ENCODE results near the gene GBP3. TPM values are rescaled to one million over a fixed set of nuclear protein-coding genes. Genes with fewer than 3 reads are reported as not detected.

GBP3 gene
- total and polyA plus RNA-seq, 2 experiments from 2014 or later: 0.13 TPM; not detected in 1

DNA sequence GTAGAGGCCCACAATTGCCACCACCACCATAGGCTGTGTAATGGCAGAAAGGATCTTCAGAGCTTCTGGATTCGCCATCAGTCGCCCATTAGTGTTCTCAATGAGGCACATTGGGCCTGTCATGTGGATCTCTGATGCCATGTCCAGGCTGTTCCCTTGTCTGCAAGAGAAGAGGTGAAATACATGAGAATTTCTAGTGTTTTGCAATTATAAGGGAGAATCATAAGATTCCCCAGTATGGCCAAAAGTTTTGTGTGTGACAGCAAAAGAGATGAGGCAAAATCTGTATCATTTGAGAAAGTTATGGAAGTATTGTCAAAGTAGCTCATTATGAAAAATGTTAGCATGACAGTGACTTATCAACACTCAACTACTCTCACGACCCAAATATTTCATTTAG, 40.4 kb upstream of the GBP3 start:
- TF ChIP-seq CREB1 (CRISPR knock-in tag; IDR thresholded peaks at IDR 0.05; ENCODE audit: low read depth): no peak
- TF ChIP-seq, protein P1, sequence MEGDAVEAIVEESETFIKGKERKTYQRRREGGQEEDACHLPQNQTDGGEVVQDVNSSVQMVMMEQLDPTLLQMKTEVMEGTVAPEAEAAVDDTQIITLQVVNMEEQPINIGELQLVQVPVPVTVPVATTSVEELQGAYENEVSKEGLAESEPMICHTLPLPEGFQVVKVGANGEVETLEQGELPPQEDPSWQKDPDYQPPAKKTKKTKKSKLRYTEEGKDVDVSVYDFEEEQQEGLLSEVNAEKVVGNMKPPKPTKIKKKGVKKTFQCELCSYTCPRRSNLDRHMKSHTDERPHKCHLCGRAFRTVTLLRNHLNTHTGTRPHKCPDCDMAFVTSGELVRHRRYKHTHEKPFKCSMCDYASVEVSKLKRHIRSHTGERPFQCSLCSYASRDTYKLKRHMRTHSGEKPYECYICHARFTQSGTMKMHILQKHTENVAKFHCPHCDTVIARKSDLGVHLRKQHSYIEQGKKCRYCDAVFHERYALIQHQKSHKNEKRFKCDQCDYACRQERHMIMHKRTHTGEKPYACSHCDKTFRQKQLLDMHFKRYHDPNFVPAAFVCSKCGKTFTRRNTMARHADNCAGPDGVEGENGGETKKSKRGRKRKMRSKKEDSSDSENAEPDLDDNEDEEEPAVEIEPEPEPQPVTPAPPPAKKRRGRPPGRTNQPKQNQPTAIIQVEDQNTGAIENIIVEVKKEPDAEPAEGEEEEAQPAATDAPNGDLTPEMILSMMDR (conservative IDR thresholded peaks at IDR 0.05; ENCODE audit: low read depth in 2 of 2): no peak
- no peak for TF ChIP-seq ZNF331 (CRISPR knock-in tag; IDR thresholded peaks at IDR 0.05; ENCODE audit: low read depth)
- TF ChIP-seq, protein P2, sequence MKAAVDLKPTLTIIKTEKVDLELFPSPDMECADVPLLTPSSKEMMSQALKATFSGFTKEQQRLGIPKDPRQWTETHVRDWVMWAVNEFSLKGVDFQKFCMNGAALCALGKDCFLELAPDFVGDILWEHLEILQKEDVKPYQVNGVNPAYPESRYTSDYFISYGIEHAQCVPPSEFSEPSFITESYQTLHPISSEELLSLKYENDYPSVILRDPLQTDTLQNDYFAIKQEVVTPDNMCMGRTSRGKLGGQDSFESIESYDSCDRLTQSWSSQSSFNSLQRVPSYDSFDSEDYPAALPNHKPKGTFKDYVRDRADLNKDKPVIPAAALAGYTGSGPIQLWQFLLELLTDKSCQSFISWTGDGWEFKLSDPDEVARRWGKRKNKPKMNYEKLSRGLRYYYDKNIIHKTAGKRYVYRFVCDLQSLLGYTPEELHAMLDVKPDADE (IDR thresholded peaks at IDR 0.05): no peak
- TF ChIP-seq, protein P3, sequence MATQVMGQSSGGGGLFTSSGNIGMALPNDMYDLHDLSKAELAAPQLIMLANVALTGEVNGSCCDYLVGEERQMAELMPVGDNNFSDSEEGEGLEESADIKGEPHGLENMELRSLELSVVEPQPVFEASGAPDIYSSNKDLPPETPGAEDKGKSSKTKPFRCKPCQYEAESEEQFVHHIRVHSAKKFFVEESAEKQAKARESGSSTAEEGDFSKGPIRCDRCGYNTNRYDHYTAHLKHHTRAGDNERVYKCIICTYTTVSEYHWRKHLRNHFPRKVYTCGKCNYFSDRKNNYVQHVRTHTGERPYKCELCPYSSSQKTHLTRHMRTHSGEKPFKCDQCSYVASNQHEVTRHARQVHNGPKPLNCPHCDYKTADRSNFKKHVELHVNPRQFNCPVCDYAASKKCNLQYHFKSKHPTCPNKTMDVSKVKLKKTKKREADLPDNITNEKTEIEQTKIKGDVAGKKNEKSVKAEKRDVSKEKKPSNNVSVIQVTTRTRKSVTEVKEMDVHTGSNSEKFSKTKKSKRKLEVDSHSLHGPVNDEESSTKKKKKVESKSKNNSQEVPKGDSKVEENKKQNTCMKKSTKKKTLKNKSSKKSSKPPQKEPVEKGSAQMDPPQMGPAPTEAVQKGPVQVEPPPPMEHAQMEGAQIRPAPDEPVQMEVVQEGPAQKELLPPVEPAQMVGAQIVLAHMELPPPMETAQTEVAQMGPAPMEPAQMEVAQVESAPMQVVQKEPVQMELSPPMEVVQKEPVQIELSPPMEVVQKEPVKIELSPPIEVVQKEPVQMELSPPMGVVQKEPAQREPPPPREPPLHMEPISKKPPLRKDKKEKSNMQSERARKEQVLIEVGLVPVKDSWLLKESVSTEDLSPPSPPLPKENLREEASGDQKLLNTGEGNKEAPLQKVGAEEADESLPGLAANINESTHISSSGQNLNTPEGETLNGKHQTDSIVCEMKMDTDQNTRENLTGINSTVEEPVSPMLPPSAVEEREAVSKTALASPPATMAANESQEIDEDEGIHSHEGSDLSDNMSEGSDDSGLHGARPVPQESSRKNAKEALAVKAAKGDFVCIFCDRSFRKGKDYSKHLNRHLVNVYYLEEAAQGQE (IDR thresholded peaks at IDR 0.05; ENCODE audit: unreplicated experiment): no peak
- TF ChIP-seq, protein P4, sequence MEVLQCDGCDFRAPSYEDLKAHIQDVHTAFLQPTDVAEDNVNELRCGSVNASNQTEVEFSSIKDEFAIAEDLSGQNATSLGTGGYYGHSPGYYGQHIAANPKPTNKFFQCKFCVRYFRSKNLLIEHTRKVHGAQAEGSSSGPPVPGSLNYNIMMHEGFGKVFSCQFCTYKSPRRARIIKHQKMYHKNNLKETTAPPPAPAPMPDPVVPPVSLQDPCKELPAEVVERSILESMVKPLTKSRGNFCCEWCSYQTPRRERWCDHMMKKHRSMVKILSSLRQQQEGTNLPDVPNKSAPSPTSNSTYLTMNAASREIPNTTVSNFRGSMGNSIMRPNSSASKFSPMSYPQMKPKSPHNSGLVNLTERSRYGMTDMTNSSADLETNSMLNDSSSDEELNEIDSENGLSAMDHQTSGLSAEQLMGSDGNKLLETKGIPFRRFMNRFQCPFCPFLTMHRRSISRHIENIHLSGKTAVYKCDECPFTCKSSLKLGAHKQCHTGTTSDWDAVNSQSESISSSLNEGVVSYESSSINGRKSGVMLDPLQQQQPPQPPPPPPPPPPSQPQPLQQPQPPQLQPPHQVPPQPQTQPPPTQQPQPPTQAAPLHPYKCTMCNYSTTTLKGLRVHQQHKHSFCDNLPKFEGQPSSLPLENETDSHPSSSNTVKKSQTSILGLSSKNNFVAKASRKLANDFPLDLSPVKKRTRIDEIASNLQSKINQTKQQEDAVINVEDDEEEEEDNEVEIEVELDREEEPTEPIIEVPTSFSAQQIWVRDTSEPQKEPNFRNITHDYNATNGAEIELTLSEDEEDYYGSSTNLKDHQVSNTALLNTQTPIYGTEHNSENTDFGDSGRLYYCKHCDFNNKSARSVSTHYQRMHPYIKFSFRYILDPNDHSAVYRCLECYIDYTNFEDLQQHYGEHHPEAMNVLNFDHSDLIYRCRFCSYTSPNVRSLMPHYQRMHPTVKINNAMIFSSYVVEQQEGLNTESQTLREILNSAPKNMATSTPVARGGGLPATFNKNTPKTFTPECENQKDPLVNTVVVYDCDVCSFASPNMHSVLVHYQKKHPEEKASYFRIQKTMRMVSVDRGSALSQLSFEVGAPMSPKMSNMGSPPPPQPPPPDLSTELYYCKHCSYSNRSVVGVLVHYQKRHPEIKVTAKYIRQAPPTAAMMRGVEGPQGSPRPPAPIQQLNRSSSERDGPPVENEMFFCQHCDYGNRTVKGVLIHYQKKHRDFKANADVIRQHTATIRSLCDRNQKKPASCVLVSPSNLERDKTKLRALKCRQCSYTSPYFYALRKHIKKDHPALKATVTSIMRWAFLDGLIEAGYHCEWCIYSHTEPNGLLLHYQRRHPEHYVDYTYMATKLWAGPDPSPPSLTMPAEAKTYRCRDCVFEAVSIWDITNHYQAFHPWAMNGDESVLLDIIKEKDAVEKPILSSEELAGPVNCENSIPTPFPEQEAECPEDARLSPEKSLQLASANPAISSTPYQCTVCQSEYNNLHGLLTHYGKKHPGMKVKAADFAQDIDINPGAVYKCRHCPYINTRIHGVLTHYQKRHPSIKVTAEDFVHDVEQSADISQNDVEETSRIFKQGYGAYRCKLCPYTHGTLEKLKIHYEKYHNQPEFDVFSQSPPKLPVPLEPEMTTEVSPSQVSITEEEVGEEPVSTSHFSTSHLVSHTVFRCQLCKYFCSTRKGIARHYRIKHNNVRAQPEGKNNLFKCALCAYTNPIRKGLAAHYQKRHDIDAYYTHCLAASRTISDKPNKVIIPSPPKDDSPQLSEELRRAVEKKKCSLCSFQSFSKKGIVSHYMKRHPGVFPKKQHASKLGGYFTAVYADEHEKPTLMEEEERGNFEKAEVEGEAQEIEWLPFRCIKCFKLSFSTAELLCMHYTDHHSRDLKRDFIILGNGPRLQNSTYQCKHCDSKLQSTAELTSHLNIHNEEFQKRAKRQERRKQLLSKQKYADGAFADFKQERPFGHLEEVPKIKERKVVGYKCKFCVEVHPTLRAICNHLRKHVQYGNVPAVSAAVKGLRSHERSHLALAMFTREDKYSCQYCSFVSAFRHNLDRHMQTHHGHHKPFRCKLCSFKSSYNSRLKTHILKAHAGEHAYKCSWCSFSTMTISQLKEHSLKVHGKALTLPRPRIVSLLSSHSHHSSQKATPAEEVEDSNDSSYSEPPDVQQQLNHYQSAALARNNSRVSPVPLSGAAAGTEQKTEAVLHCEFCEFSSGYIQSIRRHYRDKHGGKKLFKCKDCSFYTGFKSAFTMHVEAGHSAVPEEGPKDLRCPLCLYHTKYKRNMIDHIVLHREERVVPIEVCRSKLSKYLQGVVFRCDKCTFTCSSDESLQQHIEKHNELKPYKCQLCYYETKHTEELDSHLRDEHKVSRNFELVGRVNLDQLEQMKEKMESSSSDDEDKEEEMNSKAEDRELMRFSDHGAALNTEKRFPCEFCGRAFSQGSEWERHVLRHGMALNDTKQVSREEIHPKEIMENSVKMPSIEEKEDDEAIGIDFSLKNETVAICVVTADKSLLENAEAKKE (CRISPR knock-in tag; IDR thresholded peaks at IDR 0.05): no peak
- TF ChIP-seq ZNF114 (CRISPR knock-in tag; IDR thresholded peaks at IDR 0.05): no peak
- TF ChIP-seq NANOG (IDR thresholded peaks at IDR 0.05; ENCODE audit: borderline replicate concordance): no peak
- no peak for TF ChIP-seq EZH2phosphoT487 (IDR thresholded peaks at IDR 0.05; ENCODE audit: unreplicated experiment)
- TF ChIP-seq STAT1 (IDR thresholded peaks at IDR 0.05; ENCODE audit: unreplicated experiment): no peak
- TF ChIP-seq JUNB (IDR thresholded peaks at IDR 0.05; ENCODE audit: unreplicated experiment): no peak
- TF ChIP-seq POLR2AphosphoS5 (IDR thresholded peaks at IDR 0.05; ENCODE audit: low read depth): no peak
- TF ChIP-seq EZH2 (IDR thresholded peaks at IDR 0.05; ENCODE audit: low read depth, unreplicated experiment): no peak
- no peak overlapping the region for H3K4me2 ChIP-seq
- no peak overlapping the region for H2AFZ ChIP-seq
- no peak overlapping the region for H3K27ac ChIP-seq (ENCODE audit: low read depth)
- no peak overlapping the region for H3K27ac Mint-ChIP-seq
- no peaks in the 10 kb centered on the region for H3K36me3 ChIP-seq (ENCODE audit: insufficient read depth)
- H3K9me2 ChIP-seq (ENCODE audit: insufficient read depth): no peaks in the 10 kb centered on the region
- DNase-seq (ENCODE audit: low spot score): no peak
- H4K20me1 ChIP-seq (replicated peaks; ENCODE audit: insufficient read depth): no peaks in the 10 kb centered on the region
- no peaks in the 10 kb centered on the region for H3K36me3 Mint-ChIP-seq (ENCODE audit: low read depth)
- H3K9me3 Mint-ChIP-seq: no peaks in the 10 kb centered on the region
- no peaks in the 10 kb centered on the region for H3K79me2 ChIP-seq (replicated peaks; ENCODE audit: insufficient read depth)
- H3K27me3 Mint-ChIP-seq (ENCODE audit: insufficient read depth, low read depth, poor library complexity): no peaks in the 10 kb centered on the region
- no peaks in the 10 kb centered on the region for H3K4me1 ChIP-seq (ENCODE audit: insufficient read depth)
- ATAC-seq: no peak
- H3F3A ChIP-seq (replicated peaks; ENCODE audit: low read depth): no peaks in the 10 kb centered on the region
- no peaks in the 10 kb centered on the region for H3K27me3 ChIP-seq (ENCODE audit: insufficient read depth)
- H3K4me3 Mint-ChIP-seq: no peak overlapping the region
- no peak overlapping the region for H3K4me3 ChIP-seq
- no peaks in the 10 kb centered on the region for H3K4me1 Mint-ChIP-seq
